NCI-H2081 treated with DMSO at 0.1 percent for 48 hours (cell line): ENCODE measurements around the gene GPI.
"Not testable (repeated sequence)": the region's sequence is repeated elsewhere in the genome, so short reads cannot be mapped to it uniquely, and the experiment has no call there.

Experiments used
- DNase-seq: peaks from one replicate; lab custom pipeline; 2025; lab: John Stamatoyannopoulos, UW

GPI gene

DNA sequence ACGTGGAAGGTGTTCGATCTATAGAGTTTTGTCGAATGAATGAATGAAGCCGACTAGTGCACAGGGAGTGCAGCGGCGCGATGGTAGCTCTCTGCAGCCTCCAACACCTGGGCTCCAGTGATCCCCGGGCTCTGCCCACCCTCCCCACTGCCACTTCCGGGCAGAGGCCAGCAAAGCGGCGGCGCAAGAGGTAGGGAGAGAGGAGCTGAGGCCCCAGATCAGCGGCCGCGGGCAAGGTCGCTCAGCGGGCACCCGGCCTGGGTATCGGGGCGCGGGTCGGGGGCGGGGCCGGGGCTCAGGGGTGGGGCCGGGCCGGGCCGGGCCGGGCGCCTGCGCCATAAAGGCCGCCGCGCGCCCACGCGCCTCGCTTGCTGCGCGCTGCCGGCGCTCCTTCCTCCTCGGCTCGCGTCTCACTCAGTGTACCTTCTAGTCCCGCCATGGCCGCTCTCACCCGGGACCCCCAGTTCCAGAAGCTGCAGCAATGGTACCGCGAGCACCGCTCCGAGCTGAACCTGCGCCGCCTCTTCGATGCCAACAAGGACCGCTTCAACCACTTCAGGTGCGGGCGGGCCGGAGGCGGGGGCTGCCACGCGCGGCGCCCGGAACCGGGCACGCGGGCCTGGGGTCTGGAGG is at the start of gene GPI:
GPI (plus strand) TSS at position 367 of the 633 bp plus-strand sequence; CDS start at position 438, 71 bp downstream.
- DNase-seq = no peak

DNA sequence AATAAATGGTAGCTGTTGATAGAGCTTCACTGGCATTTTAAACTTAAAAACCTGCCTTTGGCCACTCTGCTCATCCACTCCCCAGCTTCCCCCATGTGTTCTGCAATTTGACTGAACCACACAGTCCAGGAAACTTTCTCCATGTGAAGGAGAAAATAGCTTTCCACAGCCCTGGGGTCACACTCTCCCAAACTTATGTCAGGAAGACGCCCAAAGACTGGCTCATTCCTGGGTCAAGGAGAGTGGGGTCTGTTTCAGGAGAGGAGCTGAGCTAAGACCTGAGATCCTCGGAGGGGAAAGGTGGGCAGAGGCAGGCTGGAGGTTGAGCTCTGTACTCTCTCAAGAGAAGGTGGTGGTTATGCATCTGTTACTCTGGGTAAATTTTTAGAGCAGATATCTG is 48.7 kb upstream of the GPI start:
- DNase-seq = no peak

DNA sequence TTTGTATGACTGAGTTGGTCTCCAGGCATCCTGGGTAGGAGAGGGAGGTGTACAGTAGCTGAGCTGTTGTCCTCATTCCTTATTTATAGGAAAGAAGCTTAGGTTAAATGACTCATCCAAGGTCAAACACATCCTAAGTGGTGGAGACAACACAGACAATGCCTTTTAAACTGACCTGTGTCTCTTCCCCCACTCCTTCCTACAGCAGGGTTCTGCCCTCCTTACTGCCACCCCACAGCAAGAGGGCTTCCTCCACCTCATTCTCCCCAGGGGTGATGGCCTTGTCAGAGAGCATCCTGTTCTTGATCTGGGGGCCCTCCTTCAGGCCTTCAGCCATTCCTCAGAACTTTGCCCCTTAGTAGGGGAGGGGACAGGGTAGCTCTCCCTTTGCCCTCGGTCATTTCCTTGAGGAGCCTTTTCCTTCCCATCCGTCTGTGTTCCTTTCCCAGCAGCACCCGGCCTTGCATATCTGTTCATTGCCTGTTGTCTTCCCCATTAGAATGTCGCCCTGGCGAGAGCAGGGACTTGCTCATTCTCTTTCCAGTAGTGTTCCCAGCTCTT is 48.2 kb upstream of the GPI start:
- DNase-seq = no peak

DNA sequence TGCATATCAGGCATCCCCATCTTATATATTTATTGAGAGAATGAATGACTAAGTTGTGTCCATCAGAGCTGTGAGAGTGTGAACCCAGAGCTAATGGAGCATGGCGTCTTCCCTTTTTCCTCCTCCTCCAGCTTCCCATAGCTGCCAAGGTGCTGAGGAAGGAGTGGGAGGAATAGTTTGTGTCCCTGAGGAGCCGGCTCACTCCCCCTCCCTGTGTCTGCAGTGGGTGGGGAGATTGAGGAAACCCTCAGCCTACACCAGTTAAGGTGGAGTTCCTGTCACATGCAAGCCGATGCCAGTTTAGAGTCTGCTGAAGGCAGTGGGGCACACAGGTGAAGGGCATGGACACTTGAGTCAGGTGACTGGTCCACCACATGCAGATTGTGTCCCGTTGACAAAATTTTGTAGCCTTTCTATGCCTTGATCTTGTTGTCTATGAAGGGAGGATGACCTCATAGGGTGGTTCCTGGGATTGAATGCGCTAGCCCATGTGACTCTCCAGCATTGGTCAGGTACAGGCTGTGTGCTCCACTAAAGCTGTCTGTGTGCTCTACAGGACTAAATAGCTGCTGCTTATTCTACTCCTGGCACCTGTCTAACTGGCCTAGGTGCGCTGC is 47.6 kb upstream of the GPI start:
- no peak for DNase-seq

DNA sequence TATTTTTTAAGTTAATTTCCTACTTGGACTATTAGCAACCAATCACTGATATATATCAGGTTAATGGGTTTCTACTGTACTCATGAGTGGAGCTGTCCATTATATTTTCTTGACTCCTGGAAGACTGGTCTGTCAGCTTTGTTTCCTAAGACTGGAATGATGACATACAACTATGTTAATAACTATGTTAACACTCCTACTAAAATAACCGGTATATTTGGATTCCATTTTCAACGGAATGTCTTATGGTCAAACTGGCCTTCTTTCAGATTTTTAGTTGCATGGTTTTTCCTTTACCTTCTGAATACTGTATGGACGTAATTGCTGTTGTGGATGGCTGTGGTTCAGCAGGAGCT is 45.8 kb upstream of the GPI start:
- no peak for DNase-seq

DNA sequence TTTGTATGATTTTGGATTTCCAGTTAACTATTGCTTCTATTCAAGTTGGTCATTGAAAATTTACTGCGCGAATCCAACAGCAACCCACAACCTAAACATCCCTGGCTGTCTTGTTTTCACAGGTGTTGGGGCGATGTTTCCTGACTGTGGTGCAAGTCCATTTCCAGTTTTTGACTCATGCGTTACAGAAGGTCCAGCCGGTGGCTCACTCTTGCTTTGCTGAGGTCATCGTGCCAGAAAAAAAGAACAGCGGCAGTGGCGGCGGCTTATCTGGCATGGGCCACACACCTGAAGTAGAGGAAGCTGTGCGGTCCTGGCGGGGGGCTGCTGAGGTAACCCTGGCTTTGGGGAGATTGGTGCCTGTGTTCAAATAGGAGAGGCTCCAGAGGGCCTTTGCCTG is 45.2 kb upstream of the GPI start:
- no peak for DNase-seq

DNA sequence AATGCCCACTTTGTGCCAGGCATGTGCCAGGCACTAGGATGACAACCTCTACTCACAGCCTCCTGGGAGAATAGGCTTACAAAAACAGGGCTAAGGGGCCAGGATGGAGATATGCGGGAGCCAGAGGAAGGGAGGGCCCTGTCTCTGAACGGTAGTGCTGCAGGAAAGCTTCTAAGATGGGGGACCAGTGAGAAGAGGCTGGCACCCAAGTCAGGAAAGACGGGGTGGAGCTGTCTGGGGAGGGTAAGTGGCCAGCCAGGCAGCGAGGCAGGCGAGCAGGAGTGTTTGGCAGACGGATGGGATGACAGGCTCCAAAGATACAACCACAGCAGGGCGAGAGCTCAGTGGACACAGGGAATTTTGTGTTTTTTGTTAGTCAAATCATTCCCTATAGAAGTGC is 44.7 kb upstream of the GPI start:
- DNase-seq = no peak

DNA sequence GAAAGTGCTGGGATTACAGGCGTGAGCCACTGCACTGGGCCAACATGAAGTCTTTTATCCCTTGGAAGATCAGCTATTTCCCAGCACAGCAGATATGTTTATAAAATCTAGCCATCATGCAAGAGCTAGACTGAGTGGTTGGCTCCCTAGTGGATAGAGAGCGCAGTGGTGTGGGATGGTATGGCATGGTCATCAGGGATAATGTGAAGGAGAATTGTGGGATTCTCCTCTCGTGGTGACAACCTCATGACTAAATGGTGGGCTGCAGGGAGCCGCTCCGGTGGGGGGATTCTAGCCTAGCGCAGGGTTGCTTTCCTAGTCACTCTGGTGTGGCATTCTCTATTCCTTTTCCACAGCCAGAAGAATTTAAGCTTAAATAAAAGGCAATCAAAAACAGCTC is 43.3 kb upstream of the GPI start:
- no peak for DNase-seq

DNA sequence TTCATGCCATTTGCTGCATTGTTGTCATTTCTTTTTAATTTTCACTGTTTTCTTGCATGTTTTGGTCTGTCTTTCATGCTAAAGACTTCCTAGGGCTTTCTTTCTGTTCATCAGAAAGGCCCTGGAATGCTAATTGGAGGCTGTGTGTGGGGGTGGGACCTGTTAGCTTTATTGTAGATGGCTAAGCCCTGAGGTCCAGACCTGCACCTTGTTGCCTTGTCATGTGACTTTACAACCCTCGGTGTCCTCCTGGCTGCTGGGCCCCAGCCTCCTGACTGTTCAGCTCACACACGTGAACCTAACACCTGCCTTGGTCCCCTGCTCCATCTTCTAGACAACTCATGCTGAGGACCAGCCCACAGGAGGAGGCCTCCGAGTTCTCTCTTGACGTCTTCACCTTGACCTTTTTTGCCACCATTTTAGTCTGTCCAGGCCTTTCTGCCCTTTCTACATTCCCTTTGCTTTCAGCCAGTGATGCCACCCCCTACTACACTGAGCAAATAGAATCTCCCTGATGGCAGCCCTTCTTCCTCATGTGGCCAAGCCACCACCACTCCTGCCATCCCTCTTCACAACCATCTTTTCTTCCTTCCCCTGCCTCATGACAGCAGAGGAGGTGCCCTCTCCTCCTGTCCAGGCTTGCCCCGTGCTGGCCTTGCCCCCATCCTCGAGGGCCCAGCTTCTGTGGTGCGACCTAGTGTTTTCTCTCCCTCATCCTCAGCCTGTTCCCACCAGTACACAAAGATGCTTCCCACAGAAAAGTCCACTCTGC is 41.4 kb upstream of the GPI start:
- DNase-seq = no peak

DNA sequence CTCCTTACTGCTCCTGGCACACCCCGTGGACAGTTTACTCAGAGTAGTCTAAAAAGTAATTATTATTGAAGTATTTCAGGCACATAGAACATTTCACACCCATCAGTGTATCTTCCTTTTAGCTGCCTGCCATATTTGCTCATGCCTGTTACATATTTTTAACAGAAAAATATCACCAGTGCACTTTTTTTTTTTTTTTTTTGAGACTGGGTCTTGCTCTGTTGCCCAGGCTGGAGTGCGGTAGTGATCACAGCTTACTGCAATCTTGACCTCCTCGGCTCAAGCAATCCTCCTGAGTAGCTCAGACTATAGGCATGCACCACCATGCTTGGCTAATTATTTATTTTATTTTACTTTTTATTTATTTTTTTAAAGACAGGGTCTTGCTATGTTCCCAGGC is 40.7 kb upstream of the GPI start:
- no peak for DNase-seq

DNA sequence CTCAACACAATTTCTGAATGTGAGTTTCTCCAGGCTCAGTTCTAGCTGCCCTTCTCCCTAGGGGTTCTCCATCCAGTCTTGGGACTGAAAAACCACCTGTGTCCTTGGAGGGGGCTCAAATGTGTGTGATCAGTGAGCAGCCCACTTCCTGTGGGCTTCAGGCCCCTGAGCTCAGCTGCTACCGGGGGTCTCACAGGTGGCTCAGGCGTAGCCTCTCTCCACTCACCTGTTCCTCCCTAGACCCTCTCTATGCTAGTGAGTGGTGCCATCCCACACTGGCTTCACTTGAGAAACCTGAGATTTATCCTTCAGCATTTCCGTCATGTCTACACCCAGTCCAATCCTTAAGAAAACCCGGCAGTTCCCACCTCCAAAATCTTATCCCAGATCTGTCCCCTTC is 39.8 kb upstream of the GPI start:
- DNase-seq = no peak

DNA sequence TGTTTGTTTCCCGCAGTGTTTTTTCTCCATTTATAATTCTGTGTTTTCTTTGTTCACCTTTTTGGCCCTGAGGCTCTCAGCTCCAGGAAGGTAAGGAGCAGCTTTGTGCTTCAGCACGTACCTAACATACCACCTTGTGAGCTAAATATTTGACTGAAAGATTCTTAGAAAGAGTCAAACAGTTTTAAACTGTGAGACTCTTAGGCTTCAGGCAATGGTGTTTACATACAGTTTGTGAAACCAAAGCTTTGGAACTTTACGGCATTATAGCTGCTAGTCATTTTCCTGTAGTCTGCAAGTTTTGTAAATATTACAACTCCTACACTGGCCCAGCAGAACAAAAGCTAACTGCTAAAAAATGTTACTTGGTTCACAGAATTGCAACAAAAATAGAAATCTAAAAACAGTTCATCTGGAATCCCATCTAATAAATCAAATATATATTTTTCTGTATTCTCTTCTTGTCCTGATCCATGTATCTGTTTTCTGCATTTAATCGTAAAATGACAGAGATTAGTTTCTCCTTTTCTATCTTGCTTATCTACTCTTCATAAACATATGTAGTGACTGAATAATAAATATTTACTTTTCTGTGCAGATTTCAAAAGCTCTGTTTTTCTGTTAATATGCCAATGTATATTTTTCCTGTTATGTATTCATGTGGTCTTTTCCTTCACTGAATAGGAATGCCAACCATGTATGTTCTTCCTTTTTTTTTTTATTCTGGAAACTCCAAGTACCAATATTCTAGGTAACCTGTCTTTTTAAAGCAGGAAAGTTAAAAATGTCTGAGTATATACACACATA is 38.8 kb upstream of the GPI start:
- no peak for DNase-seq

DNA sequence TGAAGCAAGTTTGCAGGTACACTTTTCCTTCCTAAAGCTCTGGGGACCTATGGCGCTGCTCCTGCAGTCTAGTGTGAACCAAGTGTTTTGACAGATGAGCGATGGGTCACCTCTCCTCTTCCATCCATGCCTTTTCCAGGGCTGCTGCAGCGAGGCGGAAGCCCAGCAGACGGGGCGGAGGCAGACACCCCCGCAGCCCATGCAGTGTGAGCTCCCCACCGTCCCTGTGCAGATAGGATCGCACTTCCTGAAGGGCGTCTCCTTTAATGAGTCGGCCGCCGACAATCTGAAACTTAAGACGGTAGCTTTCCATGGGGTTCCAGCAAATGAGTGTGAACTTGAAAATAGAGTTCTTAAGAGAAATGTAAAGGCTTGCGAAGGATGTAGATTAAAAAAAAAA is 37.1 kb upstream of the GPI start:
- DNase-seq = no peak

DNA sequence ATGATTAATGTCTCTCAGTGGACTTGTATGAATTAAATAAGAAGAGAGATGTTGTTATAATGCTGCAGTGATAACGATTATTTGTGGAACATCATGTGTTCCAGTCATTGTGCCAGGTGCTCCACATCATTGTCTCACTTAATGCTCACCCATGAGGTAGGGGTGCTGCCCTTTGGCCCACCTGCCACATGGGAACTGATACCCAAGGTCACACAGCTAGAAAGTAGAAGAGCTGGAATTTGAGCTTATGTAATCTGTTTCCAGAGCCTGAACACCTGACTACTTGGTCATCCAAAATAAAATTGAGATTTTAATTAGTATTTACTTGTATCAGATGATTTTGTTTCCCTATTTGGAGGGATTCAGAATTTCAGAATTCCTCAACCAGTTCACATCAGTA is 36.0 kb upstream of the GPI start:
- no peak for DNase-seq

DNA sequence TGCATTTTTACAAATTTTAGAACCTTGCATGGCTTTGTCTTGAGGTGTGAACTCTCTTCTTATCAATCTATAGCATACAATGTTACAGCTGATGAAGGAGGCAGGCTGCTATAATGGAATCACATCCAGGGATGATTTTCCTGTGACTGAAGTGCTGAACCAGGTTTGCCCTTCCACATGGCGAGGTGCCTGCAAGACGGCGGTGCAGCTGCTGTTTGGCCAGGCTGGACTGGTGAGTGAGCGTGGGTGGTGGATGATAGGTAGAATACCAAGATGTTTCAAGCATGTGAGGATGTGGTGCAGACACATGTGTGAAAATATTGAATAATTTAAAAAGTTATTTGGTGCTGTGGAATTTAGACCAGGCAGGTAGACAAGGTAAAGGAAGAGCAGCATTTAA is 34.9 kb upstream of the GPI start:
- DNase-seq = no peak

DNA sequence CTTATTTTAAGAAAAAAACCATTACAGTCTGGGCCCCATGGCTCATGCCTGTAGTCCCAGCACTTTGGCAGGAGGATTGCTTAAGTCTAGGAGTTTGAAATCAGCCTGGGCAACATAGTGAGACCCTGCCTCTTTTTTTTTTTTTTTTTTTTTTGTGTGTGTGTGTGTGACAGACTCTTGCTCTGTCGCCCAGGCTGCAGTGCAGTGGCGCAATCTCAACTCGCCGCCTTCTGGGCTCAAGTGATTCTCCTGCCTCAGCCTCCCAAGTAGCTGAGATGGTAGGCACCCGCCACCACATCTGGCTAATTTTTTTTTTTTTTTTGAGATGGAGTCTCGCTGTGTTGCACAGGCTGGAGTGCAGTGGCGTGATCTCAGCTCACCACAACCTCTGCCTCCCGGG is 34.4 kb upstream of the GPI start:
- DNase-seq = not testable (repeated sequence)

DNA sequence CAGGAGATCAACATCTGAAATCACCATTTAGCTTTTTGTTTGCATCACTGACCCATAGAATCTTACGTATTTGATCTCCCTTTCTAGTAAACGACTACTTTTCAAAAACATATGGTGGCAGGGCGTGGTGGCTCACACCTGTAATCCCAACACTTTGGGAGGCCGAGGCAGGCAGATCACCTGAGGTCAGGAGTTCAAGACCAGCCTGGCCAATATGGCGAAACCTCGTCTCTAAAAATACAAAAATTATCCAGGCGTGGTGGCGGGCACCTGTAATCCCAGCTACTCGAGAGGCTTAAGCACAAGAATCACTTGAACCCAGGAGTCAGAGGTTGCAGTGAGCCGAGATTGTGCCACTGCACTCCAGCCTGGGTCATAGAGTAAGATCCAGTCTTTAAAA is 33.4 kb upstream of the GPI start:
- not testable (repeated sequence) for DNase-seq

DNA sequence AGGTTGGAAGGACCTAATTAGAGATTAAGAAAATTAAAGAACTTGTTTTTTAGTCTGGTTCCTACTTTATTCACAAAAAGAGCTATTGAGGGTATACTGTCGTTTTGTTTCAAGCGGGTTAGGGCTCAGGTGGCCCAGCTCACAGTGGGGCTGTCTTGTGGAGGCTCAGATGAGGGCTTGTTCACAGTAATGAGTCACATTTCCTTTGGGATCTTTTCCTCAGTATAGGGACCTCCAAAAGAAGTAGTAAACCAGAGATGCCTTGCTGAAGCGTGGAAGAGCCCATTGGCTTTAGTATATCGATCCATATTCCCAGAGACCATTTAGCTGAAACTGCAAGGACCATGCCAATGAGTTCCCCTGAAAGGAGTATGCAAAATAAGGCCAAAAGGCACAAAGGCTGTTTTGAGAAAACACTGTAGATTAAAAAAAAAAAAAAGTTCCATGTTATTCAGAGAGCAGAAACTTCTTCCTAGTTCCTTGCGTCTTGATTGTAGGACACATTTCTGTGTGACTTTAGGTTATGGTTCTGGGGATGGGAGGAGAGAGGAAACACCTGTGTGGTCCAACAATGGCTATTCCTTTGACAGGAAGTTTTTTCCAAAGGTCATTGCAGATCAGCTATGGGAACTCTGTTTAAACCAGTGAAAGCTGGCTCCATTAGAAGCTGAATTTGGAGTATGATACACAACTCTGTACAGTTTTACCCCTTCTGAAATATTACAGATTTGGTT is 32.8 kb upstream of the GPI start:
- DNase-seq = no peak

DNA sequence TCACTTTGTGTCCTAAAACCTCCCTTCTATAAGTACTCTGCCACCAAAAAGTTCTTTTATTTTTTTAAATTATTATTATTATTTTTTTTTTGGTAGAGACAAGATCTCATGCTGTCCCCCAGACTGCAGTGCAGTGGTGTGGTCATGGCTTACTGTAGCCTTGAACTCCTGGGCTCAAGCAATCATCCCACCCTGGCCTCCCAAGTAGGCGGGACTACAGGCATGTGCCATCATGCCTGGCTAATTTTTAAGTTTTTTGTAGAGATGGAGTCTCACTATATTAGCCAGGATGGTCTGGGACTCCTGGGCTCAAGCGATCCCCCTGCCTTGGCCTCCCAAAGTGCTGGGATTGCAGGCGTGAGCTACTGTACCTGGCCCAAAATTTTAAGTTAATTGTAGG is 29.1 kb upstream of the GPI start:
- no peak for DNase-seq

DNA sequence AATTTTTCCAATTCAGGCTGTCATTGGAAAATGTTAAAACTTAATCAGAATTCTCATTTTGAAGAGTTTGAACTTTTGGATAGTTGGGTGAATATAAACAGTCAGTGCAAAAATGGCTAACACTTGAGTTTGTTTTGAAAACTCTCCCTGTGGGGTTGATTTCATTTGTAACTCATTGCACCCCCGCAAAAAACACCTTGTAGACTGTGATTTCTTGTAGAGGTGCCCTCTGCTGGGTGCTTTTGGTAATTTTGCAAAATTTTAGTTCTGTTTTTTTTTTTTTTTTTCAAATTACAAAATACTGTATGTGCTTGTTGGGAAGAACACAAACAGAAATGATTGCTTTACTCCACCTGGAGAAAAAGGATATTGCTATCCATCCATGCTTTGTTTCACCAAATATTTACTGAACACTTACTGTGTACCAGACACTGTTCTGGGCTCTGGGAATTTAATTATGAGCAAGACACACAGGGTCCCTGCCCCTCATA is 28.2 kb upstream of the GPI start:
- DNase-seq = no peak

DNA sequence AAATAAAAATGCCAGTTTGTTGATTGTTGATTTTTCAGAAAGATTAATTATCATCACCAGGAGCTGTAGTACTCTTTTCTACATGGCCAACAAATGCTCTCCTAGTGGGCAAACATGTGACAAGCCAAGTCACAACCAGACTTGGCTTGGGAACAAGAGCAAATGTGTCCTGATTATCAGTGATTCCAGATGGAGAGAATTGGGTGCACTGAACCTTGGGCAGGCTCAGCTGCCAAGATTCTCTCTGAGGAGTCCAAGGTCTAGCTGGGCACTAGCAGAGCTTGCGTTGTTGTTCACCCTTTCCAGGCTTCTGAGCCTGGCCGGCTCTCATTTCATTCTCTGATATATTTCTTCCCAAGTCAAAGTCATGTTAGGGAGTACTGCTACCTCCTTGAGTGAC is 27.3 kb upstream of the GPI start:
- DNase-seq = no peak
